Epidermal melanocyte (primary cell): ENCODE measurements around the gene LOC128125822.

ENCODE experiments used
- DNase-seq: peaks from one replicate; pipeline ENCODE4 v3.0.0; 2011; ENCODE audit warnings: low spot score; ENCODE audit not compliant: insufficient read length

The LOC128125822 gene

DNA sequence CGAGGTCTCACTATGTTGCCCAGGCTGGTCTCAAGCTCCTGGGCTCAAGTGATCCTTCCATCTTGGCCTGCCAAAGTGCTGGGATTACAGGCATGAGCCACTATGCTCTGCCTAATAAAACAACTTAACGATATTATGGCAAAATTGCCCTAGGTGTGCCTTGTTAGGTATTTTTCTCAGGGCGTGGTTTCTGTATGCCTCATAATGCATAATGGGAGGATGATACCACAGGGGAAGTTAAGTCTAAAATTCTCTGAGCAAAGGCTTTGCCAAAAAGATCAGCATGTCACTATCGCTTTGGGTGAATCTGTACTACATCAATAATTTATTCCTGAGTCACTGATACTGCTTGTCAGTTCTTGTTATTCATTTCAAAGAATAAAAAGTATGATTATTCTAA, 15.9 kb upstream of the LOC128125822 start:
- DNase-seq = no peak

- no peak for DNase-seq
Measured at GRCh38 chr6:63558278-63558677, 14.0 kb upstream of the LOC128125822 start.

DNA sequence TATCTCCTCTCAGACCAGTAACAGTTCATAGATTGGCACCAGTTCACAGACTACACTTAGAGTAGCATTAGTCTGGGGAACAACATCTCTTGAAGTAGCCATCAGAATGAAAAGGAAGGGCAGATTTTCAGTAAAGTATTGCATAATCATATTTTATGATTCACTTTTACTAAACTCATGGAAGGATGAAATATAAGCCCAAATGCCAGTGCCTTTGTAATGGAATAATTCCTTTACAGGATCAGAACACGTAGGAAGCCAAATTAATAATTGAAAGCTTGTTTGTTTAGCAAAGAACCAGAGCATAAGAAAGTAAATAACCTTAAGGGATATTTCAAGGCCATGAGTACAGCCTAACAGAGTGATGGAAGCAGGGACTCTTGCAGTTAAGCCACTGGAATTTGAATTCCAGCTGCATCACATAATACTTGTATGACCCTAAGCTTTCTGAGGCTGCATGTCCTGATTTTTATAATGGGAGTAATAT, 11.4 kb upstream of the LOC128125822 start:
- no peak for DNase-seq

- DNase-seq = no peak
Measured at GRCh38 chr6:63561288-63561687, 11.0 kb upstream of the LOC128125822 start.

GRCh38 chr6:63563235-63563634, 9.0 kb upstream of the LOC128125822 start:
- DNase-seq = no peak

- DNase-seq = no peak
Measured at GRCh38 chr6:63565058-63565726, 7.1 kb upstream of the LOC128125822 start.

- no peak for DNase-seq
Measured at GRCh38 chr6:63565727-63566596, 6.3 kb upstream of the LOC128125822 start.

DNA sequence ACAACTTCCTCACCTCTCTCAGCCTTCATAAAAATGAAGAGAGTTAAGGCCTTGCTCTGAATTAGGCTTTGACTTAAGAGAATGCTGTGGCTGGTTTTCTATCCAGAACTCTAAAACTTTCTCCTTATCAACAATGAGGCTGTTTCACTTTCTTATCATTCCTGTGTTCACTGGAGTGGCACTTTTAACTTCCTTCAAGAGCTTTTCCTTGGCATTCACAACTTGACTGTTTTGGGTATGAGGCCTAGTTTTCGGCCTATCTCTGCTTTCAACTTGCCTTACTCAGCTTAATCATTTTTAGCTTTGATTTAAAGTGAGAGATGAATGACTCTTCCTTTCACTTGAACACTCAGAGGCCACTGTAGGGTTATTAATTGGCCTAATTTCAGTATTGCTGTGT, 4.3 kb upstream of the LOC128125822 start:
- no peak for DNase-seq

- DNase-seq = no peak
Measured at GRCh38 chr6:63571361-63572043, 778 bp upstream of the LOC128125822 start.

DNA sequence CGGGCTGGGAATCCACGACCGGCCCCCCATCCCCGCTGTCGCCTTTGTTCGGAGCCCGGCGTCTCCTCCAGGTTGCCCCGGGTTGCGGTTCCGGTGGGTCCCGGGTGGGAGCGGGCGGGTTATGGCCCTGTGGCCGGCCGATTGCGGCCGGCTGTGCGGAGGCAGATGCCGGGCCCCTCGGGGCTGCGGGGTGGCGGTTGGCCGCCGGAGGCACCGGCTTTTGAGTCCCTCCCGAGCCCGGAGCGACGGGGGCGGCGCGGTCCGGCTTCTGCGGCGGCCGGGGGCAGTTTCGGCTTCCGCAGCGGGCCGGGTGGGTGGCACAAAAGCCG, 431 bp downstream of the LOC128125822 start:
- DNase-seq = no peak

GRCh38 chr6:63573076-63573898, 1.0 kb downstream of the LOC128125822 start:
- no peak for DNase-seq

DNA sequence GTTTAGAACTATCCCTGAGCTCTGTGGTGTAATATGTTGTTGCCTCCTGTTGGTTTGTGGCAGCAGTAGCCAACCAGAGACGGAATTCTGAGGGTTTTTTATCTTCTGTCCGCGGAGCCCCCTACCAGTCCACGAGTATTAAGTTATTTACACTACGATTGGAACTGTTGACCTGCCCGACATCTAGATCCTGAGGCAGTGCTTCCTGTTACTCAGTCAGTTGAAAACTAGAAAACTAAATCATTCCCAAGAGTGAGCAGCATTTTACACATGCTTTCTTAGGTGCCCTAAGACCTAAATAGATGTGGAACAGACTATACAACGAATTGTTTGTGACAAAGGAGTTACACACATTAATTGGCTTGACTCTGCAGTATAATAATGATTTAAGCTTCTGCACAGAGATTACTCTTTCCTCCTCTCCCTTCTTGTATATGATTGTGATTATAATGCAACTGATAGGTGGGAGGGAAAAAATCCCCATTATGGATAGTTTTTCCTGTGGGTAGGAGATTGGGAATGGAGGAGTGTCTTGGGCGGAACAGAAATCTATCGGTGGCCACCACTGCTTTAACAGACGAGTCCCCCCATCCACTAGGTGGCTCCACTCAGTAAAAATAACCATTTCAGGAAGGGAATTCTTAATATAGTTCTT, 1.7 kb downstream of the LOC128125822 start:
- no peak for DNase-seq

- DNase-seq = no peak
Measured at GRCh38 chr6:63574554-63574900, 2.2 kb downstream of the LOC128125822 start.

GRCh38 chr6:63576147-63576772, 4.0 kb downstream of the LOC128125822 start:
- no peak for DNase-seq

DNA sequence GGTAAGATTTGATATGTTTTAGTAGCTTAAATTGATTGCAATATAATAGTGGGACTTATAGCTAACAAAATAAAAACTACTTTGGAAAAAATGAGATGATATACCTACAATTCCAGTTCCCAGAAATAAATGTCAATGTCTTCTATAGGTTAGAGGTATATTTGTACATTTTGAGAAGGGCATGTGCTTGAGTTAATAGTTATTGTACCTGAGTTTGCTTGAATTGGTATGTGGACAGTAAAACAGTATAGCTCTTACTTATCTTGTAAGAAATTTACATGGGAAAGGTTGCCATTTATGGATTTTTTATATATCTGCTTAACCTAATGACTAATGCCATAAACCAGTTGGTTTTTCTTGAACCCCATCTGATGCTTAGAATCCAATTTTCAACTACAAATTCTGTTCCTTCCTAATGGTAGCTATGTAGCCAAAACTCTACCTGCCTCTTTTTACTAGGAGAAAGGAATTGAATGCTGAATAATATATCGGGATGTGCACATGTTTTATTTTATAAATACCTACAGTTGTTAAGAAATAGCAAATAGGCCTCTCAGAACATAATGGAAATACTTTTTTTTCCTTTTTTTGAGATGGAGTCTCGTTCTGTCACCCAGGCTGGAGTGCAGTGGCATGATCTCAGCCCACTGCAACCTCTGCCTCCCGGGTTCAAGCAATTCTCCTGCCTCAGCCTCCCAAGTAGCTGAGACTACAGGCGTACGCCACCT, 4.9 kb downstream of the LOC128125822 start:
- no peak for DNase-seq

- DNase-seq = no peak
Measured at GRCh38 chr6:63578757-63579156, 6.5 kb downstream of the LOC128125822 start.

- no peak for DNase-seq
Measured at GRCh38 chr6:63579937-63580703, 7.8 kb downstream of the LOC128125822 start.

DNA sequence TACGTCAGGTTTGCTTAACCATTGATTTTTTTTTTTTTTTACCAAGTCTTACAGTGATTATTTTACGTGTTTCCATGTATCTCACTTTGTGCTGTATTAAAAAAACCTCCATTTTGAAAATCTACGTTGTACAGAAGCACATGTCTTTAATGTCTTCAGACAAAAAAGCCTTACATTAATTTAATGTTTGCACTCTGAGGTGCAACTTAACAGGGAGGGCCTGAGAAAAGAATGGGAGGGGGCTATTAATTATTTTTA, 8.4 kb downstream of the LOC128125822 start:
- no peak for DNase-seq

- DNase-seq = no peak
Measured at GRCh38 chr6:63581355-63582013, 9.2 kb downstream of the LOC128125822 start.
